Epithelial cell of esophagus (primary cell): Measurements from ENCODE around the gene NACC1.

ENCODE experiments used
- DNase-seq: peaks from one replicate; pipeline ENCODE4 v3.0.0; 2010; ENCODE audit warnings: low read depth
- H3K4me3 ChIP-seq: 2 replicates; pipeline ENCODE4 v1.5.1; 2011; ENCODE audit warnings: mild to moderate bottlenecking, low read length, control low read depth
- CTCF ChIP-seq: IDR thresholded peaks from 2 replicates; pipeline ENCODE4 v1.5.1; 2011; ENCODE audit warnings: low read depth, mild to moderate bottlenecking, low read length, control low read depth, inconsistent platforms; ENCODE audit not compliant: insufficient read depth; ENCODE audit errors: missing control alignments

The NACC1 gene

GRCh38 chr19:13097033-13097462, 21.0 kb upstream of the NACC1 start:
- no peak for TF ChIP-seq CTCF
- H3K4me3 ChIP-seq, result no peak overlapping the region
- DNase-seq, result no peak

GRCh38 chr19:13097463-13098258, 20.4 kb upstream of the NACC1 start:
- TF ChIP-seq CTCF, result no peak
- no peak overlapping the region for H3K4me3 ChIP-seq
- DNase-seq, result no peak

- peak overlapping the region; percentile 26 for H3K4me3 ChIP-seq
- no peak for TF ChIP-seq CTCF
These were observed 19.6 kb upstream of the NACC1 start for GRCh38 chr19:13098277-13099072.

GRCh38 chr19:13099073-13099999, 18.7 kb upstream of the NACC1 start:
- H3K4me3 ChIP-seq, result peak overlapping the region; percentile 26
- peak; percentile 73 for DNase-seq
- TF ChIP-seq CTCF, result no peak

More at GRCh38 chr19:13098277-13099072, 19.6 kb upstream of the NACC1 start:
- DNase-seq, result peak; percentile 45

- TF ChIP-seq CTCF, result no peak
- no peak for DNase-seq
These were observed 18.0 kb upstream of the NACC1 start for GRCh38 chr19:13100031-13100588.

GRCh38 chr19:13100841-13101589, 17.0 kb upstream of the NACC1 start:
- TF ChIP-seq CTCF, result peak; percentile 15
- H3K4me3 ChIP-seq, result no peak overlapping the region
- DNase-seq, result no peak

More at GRCh38 chr19:13100031-13100588, 18.0 kb upstream of the NACC1 start:
- H3K4me3 ChIP-seq, result no peak overlapping the region
